Retinal pigment epithelial cell (primary cell): ENCODE measurements around the gene SEC31A.
"Not testable (repeated sequence)": the region's sequence is repeated elsewhere in the genome, so short reads cannot be mapped to it uniquely, and the experiment has no call there.

ENCODE experiments used
- DNase-seq: peaks from one replicate; pipeline ENCODE4 v3.0.0-alpha.2; 2010; ENCODE audit warnings: low read depth
- H3K4me3 ChIP-seq: 2 replicates; pipeline ENCODE4 v1.5.1; 2011; ENCODE audit warnings: mild to moderate bottlenecking, low read length, control low read depth, moderate library complexity
- TF ChIP-seq, protein P1 (sequence below): conservative IDR thresholded peaks from 2 replicates; pipeline ENCODE4 v1.5.1; 2011; ENCODE audit warnings: low read depth, low read length, control low read depth, inconsistent platforms

Gene SEC31A

DNA sequence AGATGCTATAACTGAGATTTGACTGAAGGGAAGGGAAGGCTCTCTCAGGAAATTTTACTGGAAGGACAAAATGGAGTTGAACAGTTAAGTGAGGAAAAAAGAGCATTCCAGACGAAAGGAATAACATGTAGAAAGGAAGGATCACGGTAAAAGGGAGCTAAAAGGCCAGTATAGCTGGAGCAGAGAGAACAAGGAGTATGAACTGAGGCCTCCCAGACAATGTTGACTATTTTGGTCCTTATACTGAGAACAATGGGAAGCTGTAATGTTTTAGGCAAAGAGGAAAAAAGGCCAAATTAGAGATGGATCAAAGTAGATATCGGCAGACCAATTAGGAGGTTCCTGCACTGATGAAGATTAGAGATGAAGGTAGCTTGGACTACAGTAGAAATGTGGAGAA, 65.5 kb downstream of the SEC31A start:
- TF ChIP-seq, protein P1, sequence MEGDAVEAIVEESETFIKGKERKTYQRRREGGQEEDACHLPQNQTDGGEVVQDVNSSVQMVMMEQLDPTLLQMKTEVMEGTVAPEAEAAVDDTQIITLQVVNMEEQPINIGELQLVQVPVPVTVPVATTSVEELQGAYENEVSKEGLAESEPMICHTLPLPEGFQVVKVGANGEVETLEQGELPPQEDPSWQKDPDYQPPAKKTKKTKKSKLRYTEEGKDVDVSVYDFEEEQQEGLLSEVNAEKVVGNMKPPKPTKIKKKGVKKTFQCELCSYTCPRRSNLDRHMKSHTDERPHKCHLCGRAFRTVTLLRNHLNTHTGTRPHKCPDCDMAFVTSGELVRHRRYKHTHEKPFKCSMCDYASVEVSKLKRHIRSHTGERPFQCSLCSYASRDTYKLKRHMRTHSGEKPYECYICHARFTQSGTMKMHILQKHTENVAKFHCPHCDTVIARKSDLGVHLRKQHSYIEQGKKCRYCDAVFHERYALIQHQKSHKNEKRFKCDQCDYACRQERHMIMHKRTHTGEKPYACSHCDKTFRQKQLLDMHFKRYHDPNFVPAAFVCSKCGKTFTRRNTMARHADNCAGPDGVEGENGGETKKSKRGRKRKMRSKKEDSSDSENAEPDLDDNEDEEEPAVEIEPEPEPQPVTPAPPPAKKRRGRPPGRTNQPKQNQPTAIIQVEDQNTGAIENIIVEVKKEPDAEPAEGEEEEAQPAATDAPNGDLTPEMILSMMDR, result no peak
- DNase-seq, result no peak
- H3K4me3 ChIP-seq, result no peak overlapping the region

DNA sequence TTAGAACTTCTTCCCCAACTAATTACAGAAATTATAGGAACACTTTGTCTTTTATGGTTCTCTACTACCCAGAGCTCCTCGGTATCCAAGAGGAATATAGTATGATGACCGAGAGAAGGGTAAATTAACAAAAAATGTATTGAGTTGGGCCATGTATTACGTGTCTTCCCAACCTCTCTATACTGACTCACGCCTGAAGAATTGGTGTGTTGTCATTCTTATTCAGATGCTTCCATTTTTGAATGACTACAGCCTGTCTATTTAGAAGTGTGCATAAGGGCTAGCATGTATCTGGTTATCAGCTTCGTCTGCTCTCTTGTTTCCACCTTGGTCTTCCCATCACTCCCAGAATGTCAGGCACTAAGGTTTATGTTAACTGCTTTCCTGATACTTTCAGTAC, 67.9 kb downstream of the SEC31A start:
- no peak for DNase-seq
- TF ChIP-seq, protein P1, result no peak
- H3K4me3 ChIP-seq, result no peak overlapping the region

DNA sequence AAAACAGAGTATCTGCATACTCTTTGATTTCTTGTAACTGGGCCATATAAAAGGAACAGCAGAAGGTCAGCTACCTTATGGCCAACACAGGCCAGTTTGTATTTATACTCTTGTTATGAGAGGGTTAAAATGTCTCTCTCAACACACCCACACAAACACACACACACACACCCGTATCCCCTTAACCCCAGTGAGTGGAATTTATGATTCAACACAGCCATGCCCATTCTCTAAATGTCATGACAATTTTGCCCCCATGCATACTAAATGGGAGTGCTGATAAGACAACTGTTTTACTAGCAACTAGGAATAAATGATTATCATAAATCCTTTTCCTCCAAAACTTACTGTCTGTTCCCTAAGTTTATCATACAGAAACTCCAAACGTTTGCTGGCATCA, 70.3 kb downstream of the SEC31A start:
- TF ChIP-seq, protein P1, result no peak
- H3K4me3 ChIP-seq, result no peak overlapping the region
- DNase-seq, result no peak

DNA sequence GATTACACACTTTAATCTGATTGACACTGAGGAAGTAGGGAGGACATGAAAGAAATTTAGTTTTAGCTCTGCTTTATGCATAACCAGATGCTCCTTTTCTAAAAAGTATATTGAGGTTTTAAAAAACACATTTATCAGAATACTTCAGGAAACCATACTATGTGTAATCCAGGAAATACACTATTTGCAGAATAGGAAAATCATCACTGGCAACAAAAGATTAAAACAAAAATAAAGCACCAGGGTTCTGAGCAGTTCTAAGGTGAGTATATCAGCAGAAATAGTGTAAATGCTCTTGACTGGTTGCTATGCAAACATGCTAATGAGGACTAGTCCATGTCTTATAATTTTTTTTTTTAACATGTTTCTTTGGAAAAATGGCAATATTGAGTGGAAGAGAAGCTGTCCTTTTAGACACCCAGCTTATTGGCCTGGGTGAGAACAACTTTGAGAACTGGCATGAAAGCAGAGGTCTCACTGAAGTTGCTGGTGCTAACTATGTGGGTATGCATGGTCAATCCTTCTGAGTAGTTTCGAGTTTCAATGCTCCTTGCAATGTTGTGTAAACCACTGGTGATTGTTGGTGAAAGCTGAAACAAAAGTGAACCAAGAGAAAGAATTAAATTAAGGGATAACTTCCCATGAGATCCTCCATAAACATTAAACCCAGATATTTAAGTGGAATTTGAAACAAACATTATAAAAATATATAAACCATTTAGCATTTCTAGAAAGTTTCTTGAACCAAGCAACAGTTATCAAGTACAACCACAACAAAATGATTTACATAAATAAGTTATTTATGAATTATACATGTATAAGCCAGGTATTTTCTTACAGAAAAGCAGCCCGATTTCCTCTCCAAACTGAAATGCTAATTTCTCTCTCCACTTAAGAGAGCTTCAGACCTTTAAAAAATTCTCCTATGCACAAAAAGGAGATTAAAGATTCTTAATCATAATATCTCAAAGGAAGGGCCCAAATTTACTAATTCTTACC, 72.0 kb downstream of the SEC31A start:
- no peak overlapping the region for H3K4me3 ChIP-seq
- TF ChIP-seq, protein P1, result no peak
- DNase-seq, result no peak

DNA sequence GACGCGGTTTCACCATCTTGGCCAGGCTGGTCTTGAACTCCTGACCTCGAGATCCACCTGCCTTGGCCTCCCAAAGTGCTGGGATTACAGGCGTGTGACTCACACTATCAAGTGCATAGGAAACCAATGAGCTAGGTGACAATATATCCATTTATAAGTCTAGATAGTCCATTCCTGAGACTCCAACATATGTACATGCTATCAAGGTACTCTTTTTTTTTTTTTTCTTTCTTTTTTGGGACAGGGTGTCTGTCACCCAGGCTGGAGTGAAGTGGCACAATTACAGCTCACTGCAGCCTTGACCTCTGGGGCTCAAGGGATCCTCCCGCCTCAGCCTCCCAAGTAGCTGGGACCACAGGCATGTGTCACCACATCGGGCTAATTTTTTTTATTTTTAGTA, 74.1 kb downstream of the SEC31A start:
- not testable (repeated sequence) for H3K4me3 ChIP-seq, DNase-seq

DNA sequence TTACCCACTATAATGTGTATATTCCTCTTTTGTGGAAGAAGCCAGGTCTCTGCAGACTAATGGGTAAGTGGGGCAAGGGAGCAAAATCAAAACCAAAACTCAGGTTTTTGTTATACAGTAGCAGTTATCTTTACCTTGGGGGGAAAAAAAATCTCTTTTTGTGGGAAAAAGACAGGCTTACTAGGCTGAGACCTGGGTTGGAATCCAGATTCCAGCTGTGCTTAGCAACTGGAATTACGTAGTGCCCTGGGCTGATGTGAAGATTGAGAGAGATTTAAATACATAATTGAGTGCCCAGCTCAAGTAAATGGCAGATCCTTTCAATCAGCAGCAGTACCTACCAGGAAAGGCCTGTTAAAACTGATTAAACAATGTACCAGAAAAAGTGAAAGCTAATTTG, 76.9 kb downstream of the SEC31A start:
- no peak for DNase-seq
- TF ChIP-seq, protein P1, result no peak
- H3K4me3 ChIP-seq, result no peak overlapping the region

DNA sequence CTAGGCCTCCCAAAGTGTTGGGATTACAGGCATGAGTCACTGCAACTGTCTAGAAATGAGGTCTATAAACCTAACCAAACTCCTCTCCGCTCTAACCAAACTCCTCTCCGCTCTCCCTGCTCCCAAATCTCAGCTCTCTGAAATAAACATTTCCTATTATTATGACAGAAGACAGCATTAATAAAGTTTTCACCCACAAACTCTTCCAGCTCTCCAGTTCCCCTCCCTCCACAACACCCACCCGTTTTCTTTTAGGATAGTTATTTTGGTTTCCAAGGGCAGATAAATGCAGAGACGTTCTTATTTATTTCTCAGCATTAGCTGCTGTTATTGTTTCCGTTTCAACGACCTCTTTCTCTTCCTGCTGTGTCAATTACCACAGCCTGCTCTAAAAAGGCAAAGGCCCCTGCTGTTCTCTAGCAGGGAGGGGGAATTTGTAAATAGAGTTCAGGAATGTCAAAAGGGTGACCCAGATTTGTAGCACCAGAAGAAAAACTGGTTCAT, 79.1 kb downstream of the SEC31A start:
- TF ChIP-seq, protein P1, result no peak
- no peak for DNase-seq
- H3K4me3 ChIP-seq, result no peak overlapping the region
